Right cardiac atrium (tissue), 5 donors: ENCODE data around the gene MACROD1. TPM values are rescaled to one million over a fixed set of nuclear protein-coding genes. Genes with fewer than 3 reads are reported as not detected.

Experiments used
- ATAC-seq, 2 donors: fragments of 200-7000 bp; cut with Tn5 transposase; one replicate each; pipeline versions ENCODE4 v1.8.0 to v1.9.1; 2020; ENCODE audit warnings: moderate library complexity in 2 of 2, mild to moderate bottlenecking in 1 of 2
- DNase-seq, 3 donors: peaks; one replicate each; pipeline ENCODE4 v3.0.0-alpha.2; 2020
- H3K27ac ChIP-seq: one replicate; pipeline ENCODE4 v1.5.1; 2013; ENCODE audit warnings: mild to moderate bottlenecking, low read length, control low read depth, moderate library complexity
- H3K27me3 ChIP-seq: one replicate; pipeline ENCODE4 v1.6.1; 2013; ENCODE audit not compliant: control insufficient read depth, insufficient read depth
- H3K4me1 ChIP-seq: one replicate; pipeline ENCODE4 v1.6.1; 2013; ENCODE audit warnings: low read length; ENCODE audit not compliant: control insufficient read depth, insufficient read depth
- H3K4me3 ChIP-seq: one replicate; pipeline ENCODE4 v1.5.1; 2013; ENCODE audit warnings: low read length, control low read depth
- H3K9me3 ChIP-seq: one replicate; pipeline ENCODE4 v1.6.1; 2013; ENCODE audit warnings: low read length; ENCODE audit not compliant: control insufficient read depth
- WGBS: extraction: QIAGEN DNeasy Blood & Tissue Kit; methylation state at CpG from one replicate; pipeline ENCODE4 v1.1.7; 2013; 5-methylcytosine and 5-hydroxymethylcytosine counted together
- intact Hi-C, 4 donors: fragments of 100-400 bp; cut with DNase I; formaldehyde crosslinking; loops; one replicate each; pipeline versions ENCODE4 v1.11.0 to v1.14.0; 2022 to 2023
- polyA plus RNA-seq: library from polyadenylated mRNA; stranded (reverse); fragments of 200-250 nt; gene quantifications from one replicate; pipeline ENCODE4 v1.2.3, GENCODE V29; 2013
- total RNA-seq, 4 donors: library from RNA; stranded (reverse); fragmentation: NEBNext Ultra II Directional; extraction: Animal tissue kit (Norgen Biotek cat#: 25700); gene quantifications; one replicate each; pipeline ENCODE4 v1.2.1, GENCODE V29; 2021
- donor health status: healthy with polysubstance abuse.
- donor health status: DM: no; HTN: yes; CAD: no.
- donor health status: DM: no; HTN: no; CAD: no.
- donor health status: DM: no; HTN: yes; CAD: no; lungs with severe emphysema.
- donor health status: DM: yes; HTN: yes; CAD: no.

The MACROD1 gene
- total and polyA plus RNA-seq, 5 donors, result 40.4 to 63.8 (median 60.2) TPM

DNA sequence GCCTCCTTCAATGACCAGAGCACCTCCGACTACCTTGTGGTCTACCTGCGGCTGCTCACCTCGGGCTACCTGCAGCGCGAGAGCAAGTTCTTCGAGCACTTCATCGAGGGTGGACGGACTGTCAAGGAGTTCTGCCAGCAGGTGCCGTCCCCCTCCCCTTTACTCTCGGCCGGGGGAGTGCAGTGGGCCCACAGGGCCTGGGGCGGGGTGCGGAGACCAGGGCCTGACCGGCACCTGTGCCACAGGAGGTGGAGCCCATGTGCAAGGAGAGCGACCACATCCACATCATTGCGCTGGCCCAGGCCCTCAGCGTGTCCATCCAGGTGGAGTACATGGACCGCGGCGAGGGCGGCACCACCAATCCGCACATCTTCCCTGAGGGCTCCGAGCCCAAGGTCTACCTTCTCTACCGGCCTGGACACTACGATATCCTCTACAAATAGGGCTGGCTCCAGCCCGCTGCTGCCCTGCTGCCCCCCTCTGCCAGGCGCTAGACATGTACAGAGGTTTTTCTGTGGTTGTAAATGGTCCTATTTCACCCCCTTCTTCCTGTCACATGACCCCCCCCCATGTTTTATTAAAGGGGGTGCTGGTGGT, 168.7 kb downstream of the MACROD1 start:
- no peak for ATAC-seq
- peaks cover 4% of the 10 kb centered on the region for H3K4me1 ChIP-seq
- H3K27ac ChIP-seq, result no peak overlapping the region
- WGBS, result 94% methylated on average over 27 of the region's 27 CpGs
- DNase-seq, result no peak
- H3K4me3 ChIP-seq, result no peak overlapping the region
- H3K27me3 ChIP-seq, result no peaks in the 10 kb centered on the region
- H3K9me3 ChIP-seq, result no peaks in the 10 kb centered on the region
- intact Hi-C loops, result no loop called here

GRCh38 chr11:63996512-63996911, 169.4 kb downstream of the MACROD1 start:
- Histone ChIP-seq H3K27me3 (no peaks in the 10 kb centered on the region), H3K4me1 (peaks cover 4% of the 10 kb centered on the region), H3K4me3 (no peak overlapping the region), H3K9me3 (no peaks in the 10 kb centered on the region), H3K27ac (no peak overlapping the region)
- DNase-seq, result no peak
- ATAC-seq, result no peak
- WGBS, result 90% methylated on average over 18 of the region's 18 CpGs
- intact Hi-C loops, result no loop called here

- ATAC-seq (no peak), DNase-seq (no peak)
- no peaks in the 10 kb centered on the region for H3K9me3 ChIP-seq
- H3K27me3 ChIP-seq, result no peaks in the 10 kb centered on the region
- no peak overlapping the region for H3K27ac ChIP-seq
- 74% methylated on average over 6 of the region's 6 CpGs for WGBS
- intact Hi-C loops, result no loop called here
- H3K4me3 ChIP-seq, result no peak overlapping the region
- H3K4me1 ChIP-seq, result no peaks in the 10 kb centered on the region
These were observed 171.9 kb downstream of the MACROD1 start for GRCh38 chr11:63993993-63994392.

GRCh38 chr11:63993100-63993499, 172.8 kb downstream of the MACROD1 start:
- intact Hi-C loops, result no loop called here
- WGBS, result 78% methylated on average over 5 of the region's 5 CpGs
- no peaks in the 10 kb centered on the region for H3K4me1 ChIP-seq
- DNase-seq, result no peak
- no peak overlapping the region for H3K4me3 ChIP-seq
- no peaks in the 10 kb centered on the region for H3K27me3 ChIP-seq
- no peak overlapping the region for H3K27ac ChIP-seq
- H3K9me3 ChIP-seq, result no peaks in the 10 kb centered on the region
- no peak for ATAC-seq

DNA sequence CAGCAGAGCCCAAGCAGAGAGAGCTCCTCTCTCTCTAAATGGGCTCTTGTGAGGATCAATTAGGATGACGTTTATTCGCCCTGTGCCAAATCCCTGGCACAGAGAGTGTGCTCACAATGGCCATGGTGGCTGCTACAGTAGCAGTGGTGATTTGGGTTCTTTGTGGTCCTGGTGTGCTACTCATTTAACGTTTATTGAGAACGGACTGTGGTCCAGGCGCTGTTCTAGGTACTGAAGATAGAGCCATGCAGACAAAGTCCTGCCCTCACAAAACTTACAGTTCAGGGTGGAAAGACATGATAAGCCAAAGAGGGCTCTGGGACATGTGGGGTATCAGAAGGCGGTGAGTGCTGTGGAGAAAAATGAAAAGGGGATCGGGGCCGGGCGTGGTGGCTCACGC, 174.4 kb downstream of the MACROD1 start:
- WGBS, result 91% methylated on average over 10 of the region's 10 CpGs

GRCh38 chr11:63986932-63987513, 178.9 kb downstream of the MACROD1 start:
- ATAC-seq, result no peak
- H3K4me3 ChIP-seq, result peak overlapping the region; percentile 71
- H3K27ac ChIP-seq, result no peak overlapping the region
- H3K9me3 ChIP-seq, result no peaks in the 10 kb centered on the region
- H3K4me1 ChIP-seq, result peaks cover 7% of the 10 kb centered on the region
- no peaks in the 10 kb centered on the region for H3K27me3 ChIP-seq
- intact Hi-C loops, result no loop called here
- WGBS, result 34% methylated on average over 25 of the region's 25 CpGs
- peak in 1 of 3 donors; percentile 40 for DNase-seq

More for the DNA sequence above, 174.4 kb downstream of the MACROD1 start:
- ATAC-seq (no peak), DNase-seq (no peak)
- Histone ChIP-seq H3K9me3 (no peaks in the 10 kb centered on the region), H3K27ac (no peak overlapping the region), H3K4me3 (no peak overlapping the region), H3K4me1 (peaks cover 4% of the 10 kb centered on the region), H3K27me3 (no peaks in the 10 kb centered on the region)
- intact Hi-C loops, result loop anchor here in 1 of 4 donors (2.0 kb wide), 1 partner anchor 75 kb away; the partner anchor contains the start of gene RCOR2

- Histone ChIP-seq H3K4me3 (peak within 1 kb of the TSS; percentile 71), H3K27ac (peak within 1 kb of the TSS; percentile 66), H3K27me3 (no peaks in the 10 kb centered on the region), H3K9me3 (no peaks in the 10 kb centered on the region), H3K4me1 (peaks cover 7% of the 10 kb centered on the region)
- WGBS, result under 1% methylated on average over 62 of the region's 63 CpGs
- peak; percentile 95 to 96 for ATAC-seq
- DNase-seq, result peak; percentile 93 to 97 (median 96)
- intact Hi-C loops, result no loop called here
These were observed 179.6 kb downstream of the MACROD1 start, which contains the start of gene OTUB1 for GRCh38 chr11:63986156-63986931. OTUB1 (plus strand) TSS chr11:63986438; CDS start chr11:63986457, 19 bp downstream.

GRCh38 chr11:63985812-63986155, 180.1 kb downstream of the MACROD1 start:
- intact Hi-C loops, result no loop called here

GRCh38 chr11:63979426-63979825, 186.5 kb downstream of the MACROD1 start:
- WGBS, result 82% methylated on average over 5 of the region's 5 CpGs

More at GRCh38 chr11:63985812-63986155, 180.1 kb downstream of the MACROD1 start:
- peak; percentile 41 to 52 for ATAC-seq
- 1% methylated on average over 18 of the region's 18 CpGs for WGBS
- H3K9me3 ChIP-seq, result no peaks in the 10 kb centered on the region
- H3K4me1 ChIP-seq, result peaks cover 7% of the 10 kb centered on the region
- peak overlapping the region; percentile 71 for H3K4me3 ChIP-seq
- H3K27ac ChIP-seq, result peak overlapping the region; percentile 8
- peak in 2 of 3 donors; percentile 76 to 79 for DNase-seq
- no peaks in the 10 kb centered on the region for H3K27me3 ChIP-seq

DNA sequence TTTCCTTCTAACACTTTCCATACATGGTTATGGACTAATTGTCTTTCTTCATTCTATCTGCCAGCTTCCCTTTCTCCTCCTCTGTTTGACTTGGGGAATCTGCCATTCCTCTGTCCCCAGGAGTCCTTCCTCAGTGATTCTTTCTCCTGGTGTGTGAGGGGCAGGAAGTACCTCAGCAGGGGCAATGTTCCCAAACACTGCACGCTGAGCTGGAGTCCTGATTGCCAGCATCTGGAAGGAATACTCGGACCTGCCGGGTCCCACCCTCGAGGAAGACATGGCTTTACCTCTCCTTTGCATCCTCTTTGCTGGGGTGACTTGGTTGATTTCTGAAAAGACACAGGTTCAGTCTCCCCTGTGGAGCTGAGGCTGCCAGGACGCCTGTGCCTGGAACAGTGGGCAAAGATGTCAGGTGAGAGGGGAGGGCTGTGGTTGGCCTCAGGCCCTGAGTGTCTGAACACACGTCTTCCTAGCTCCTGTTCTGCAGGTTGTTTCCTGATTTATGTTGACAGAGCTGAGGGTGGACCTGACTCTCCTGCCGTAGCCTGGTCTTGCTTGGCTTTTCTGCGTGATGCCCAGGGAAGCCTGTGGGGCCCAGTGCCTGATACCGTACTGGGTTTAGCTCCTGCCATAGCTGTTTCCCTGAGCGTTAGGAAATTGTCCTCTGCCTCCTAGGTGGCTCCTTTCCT, 187.2 kb downstream of the MACROD1 start:
- ATAC-seq (no peak), DNase-seq (peak in 1 of 3 donors; percentile 27)
- 74% methylated on average over 10 of the region's 10 CpGs for WGBS
- H3K9me3 ChIP-seq, result no peaks in the 10 kb centered on the region
- H3K4me3 ChIP-seq, result no peak overlapping the region
- H3K27me3 ChIP-seq, result no peaks in the 10 kb centered on the region
- H3K4me1 ChIP-seq, result no peaks in the 10 kb centered on the region
- intact Hi-C loops, result no loop called here
- no peak overlapping the region for H3K27ac ChIP-seq

More at GRCh38 chr11:63979426-63979825, 186.5 kb downstream of the MACROD1 start:
- no peaks in the 10 kb centered on the region for H3K9me3 ChIP-seq
- H3K4me1 ChIP-seq, result no peaks in the 10 kb centered on the region
- H3K27ac ChIP-seq, result peak overlapping the region; percentile 7
- no peak overlapping the region for H3K4me3 ChIP-seq
- no peak for ATAC-seq
- intact Hi-C loops, result no loop called here
- no peaks in the 10 kb centered on the region for H3K27me3 ChIP-seq
- peak in 1 of 3 donors; percentile 13 for DNase-seq
